ENCODE results near the gene SPACA6. TPM values are rescaled to one million over a fixed set of nuclear protein-coding genes. Genes with fewer than 3 reads are reported as not detected.

The SPACA6 gene
- total and polyA plus RNA-seq, 10 of the 15 experiments (the other 5 are each of a cell fraction or from before 2014, with no cell fraction given) = 0.31 to 6.5 (median 1.7) TPM

DNA sequence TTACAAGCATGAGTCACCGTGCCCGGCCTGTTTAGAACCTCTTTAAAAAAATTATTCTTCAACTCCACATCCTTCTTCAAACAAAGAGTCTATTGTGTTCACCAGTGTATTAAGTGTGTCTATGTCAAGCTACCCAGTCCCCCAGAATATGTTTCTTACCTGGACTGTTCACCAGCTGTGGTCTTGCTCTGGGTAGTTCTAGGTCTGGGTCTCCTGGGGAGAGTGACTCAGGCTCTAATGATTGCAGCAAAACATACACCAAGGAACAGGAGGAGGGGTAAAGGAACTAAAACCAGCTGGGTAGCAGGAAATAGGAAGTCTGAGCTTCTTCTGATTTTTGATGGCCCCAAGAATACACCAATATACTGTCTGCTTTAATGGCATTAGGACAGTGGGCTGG, 58.5 kb downstream of the SPACA6 start, which contains the start of gene FPR1:
TSS of gene FPR1 (minus strand) at position 224 of the 400 bp plus-strand sequence. CDS start 4,884 bp downstream, outside the sequence.
- no peaks in the 10 kb centered on the region for H3K27me3 ChIP-seq (replicated peaks in 1 of 2; ENCODE audit: control insufficient read depth in 2 of 2, insufficient read depth in 2 of 2, low read length in 1 of 2)
- no peak within 1 kb of the TSS for H3K4me2 ChIP-seq (ENCODE audit: control insufficient read depth, insufficient read depth)
- in situ Hi-C loops (cut with MboI) = no loop called here
- TF ChIP-seq ESRRA (IDR thresholded peaks at IDR 0.05; ENCODE audit: low read length) (no peak), MYB (IDR thresholded peaks at IDR 0.05; ENCODE audit: borderline replicate concordance, low read depth, low read length) (no peak), POLR2AphosphoS5 (IDR thresholded peaks at IDR 0.05; ENCODE audit: low read length) (no peak), KAT2A (conservative IDR thresholded peaks at IDR 0.05; ENCODE audit: control insufficient read depth, low read depth, low read length) (no peak), SRF (IDR thresholded peaks at IDR 0.05; ENCODE audit: low read depth in 2 of 2, low read length in 2 of 2) (no peak), MEF2B (IDR thresholded peaks at IDR 0.05; ENCODE audit: partially characterized antibody, poor library complexity, severe bottlenecking) (no peak), SIN3A (IDR thresholded peaks at IDR 0.05; ENCODE audit: low read depth, low read length) (no peak), RFX5 (IDR thresholded peaks at IDR 0.05; ENCODE audit: low read depth, low read length) (no peak), YBX1 (IDR thresholded peaks at IDR 0.05) (no peak)
- TF ChIP-seq, protein P1, sequence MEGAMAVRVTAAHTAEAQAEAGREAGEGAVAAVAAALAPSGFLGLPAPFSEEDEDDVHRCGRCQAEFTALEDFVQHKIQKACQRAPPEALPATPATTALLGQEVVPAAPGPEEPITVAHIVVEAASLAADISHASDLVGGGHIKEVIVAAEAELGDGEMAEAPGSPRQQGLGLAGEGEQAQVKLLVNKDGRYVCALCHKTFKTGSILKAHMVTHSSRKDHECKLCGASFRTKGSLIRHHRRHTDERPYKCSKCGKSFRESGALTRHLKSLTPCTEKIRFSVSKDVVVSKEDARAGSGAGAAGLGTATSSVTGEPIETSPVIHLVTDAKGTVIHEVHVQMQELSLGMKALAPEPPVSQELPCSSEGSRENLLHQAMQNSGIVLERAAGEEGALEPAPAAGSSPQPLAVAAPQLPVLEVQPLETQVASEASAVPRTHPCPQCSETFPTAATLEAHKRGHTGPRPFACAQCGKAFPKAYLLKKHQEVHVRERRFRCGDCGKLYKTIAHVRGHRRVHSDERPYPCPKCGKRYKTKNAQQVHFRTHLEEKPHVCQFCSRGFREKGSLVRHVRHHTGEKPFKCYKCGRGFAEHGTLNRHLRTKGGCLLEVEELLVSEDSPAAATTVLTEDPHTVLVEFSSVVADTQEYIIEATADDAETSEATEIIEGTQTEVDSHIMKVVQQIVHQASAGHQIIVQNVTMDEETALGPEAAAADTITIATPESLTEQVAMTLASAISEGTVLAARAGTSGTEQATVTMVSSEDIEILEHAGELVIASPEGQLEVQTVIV (IDR thresholded peaks at IDR 0.05; ENCODE audit: borderline replicate concordance, partially characterized antibody) = no peak
- TF ChIP-seq, protein P2, sequence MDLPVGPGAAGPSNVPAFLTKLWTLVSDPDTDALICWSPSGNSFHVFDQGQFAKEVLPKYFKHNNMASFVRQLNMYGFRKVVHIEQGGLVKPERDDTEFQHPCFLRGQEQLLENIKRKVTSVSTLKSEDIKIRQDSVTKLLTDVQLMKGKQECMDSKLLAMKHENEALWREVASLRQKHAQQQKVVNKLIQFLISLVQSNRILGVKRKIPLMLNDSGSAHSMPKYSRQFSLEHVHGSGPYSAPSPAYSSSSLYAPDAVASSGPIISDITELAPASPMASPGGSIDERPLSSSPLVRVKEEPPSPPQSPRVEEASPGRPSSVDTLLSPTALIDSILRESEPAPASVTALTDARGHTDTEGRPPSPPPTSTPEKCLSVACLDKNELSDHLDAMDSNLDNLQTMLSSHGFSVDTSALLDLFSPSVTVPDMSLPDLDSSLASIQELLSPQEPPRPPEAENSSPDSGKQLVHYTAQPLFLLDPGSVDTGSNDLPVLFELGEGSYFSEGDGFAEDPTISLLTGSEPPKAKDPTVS (IDR thresholded peaks at IDR 0.05; ENCODE audit: low read depth, low read length) = no peak
- TF ChIP-seq, protein P3, sequence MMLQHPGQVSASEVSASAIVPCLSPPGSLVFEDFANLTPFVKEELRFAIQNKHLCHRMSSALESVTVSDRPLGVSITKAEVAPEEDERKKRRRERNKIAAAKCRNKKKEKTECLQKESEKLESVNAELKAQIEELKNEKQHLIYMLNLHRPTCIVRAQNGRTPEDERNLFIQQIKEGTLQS (IDR thresholded peaks at IDR 0.05; ENCODE audit: borderline replicate concordance, extremely low read depth, low read depth, low read length) = no peak
- TF ChIP-seq, protein P4, sequence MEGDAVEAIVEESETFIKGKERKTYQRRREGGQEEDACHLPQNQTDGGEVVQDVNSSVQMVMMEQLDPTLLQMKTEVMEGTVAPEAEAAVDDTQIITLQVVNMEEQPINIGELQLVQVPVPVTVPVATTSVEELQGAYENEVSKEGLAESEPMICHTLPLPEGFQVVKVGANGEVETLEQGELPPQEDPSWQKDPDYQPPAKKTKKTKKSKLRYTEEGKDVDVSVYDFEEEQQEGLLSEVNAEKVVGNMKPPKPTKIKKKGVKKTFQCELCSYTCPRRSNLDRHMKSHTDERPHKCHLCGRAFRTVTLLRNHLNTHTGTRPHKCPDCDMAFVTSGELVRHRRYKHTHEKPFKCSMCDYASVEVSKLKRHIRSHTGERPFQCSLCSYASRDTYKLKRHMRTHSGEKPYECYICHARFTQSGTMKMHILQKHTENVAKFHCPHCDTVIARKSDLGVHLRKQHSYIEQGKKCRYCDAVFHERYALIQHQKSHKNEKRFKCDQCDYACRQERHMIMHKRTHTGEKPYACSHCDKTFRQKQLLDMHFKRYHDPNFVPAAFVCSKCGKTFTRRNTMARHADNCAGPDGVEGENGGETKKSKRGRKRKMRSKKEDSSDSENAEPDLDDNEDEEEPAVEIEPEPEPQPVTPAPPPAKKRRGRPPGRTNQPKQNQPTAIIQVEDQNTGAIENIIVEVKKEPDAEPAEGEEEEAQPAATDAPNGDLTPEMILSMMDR (IDR thresholded peaks at IDR 0.05 in 2 of 3, conservative IDR thresholded peaks at IDR 0.05 in 1 of 3; ENCODE audit: control insufficient read depth in 2 of 3, extremely low read depth in 1 of 3, insufficient read depth in 1 of 3, low read depth in 3 of 3, low read length in 3 of 3) = no peak
- ChIA-PET CTCF (interaction anchor here (0.7 to 2.3 kb wide), 2 partner anchors 26 to 27 kb away, joined by 3 to 6 read pairs; no protein-coding TSS in a partner anchor), SMC1A (ENCODE audit: uncharacterized antibody, unreplicated experiment) (no interaction called here), RAD21 (ENCODE audit: unreplicated experiment) (no interaction called here), POLR2A (interaction anchor here (0.5 kb wide), 1 partner anchor 868 kb away, joined by 4 read pairs; no protein-coding TSS in a partner anchor)
- no peak within 1 kb of the TSS for H2AFZ ChIP-seq (ENCODE audit: control insufficient read depth, low read depth, low read length)
- H4K20me1 ChIP-seq (ENCODE audit: control insufficient read depth, insufficient read depth) = no peaks in the 10 kb centered on the region
- no peak for DNase-seq (ENCODE audit: low read depth, low spot score)
- H3K4me3 ChIP-seq = no peak within 1 kb of the TSS
- BruUV-seq (replicated peaks) = no TSS peak
- no peaks in the 10 kb centered on the region; the same call in 2 of the 3 replicates for H3K9me3 ChIP-seq (replicated peaks; ENCODE audit: control insufficient read depth, insufficient read depth, low read length)
- FAIRE-seq = no peak
- no peak for ATAC-seq
- no peak within 1 kb of the TSS for H3K9ac ChIP-seq (ENCODE audit: control insufficient read depth, insufficient read depth, low read length)
- no peaks in the 10 kb centered on the region for H3K4me1 ChIP-seq (ENCODE audit: control insufficient read depth, insufficient read depth, low read length)
- H3K79me2 ChIP-seq (ENCODE audit: control insufficient read depth, insufficient read depth, low read length) = no peaks in the 10 kb centered on the region
- intact Hi-C loops (cut with micrococcal nuclease; ENCODE audit: unreplicated experiment) = no loop called here
- 83% methylated on average over 2 of the region's 2 CpGs for WGBS (ENCODE audit: insufficient coverage, insufficient replicate concordance, low lambda C conversion rate, missing lambda C conversion rate)
- no peak within 1 kb of the TSS for H3K27ac ChIP-seq (ENCODE audit: control insufficient read depth, insufficient read depth)
- no peaks in the 10 kb centered on the region for H3K36me3 ChIP-seq (ENCODE audit: control insufficient read depth in 2 of 2, insufficient read depth in 2 of 2, low read length in 1 of 2)

Measured in GM12878 (cell line).